GM20000 (cell line): ENCODE measurements around the gene TNFRSF1B.

ENCODE experiments used
- DNase-seq: peaks from one replicate; pipeline ENCODE4 v3.0.0; 2012; ENCODE audit warnings: low spot score
- TF ChIP-seq, protein P1 (sequence below): IDR thresholded peaks from 2 replicates; pipeline ENCODE4 v1.5.1; 2012; ENCODE audit warnings: mild to moderate bottlenecking, control low read depth; ENCODE audit errors: extremely low read depth, missing control alignments

TNFRSF1B gene

GRCh38 chr1:12178511-12178910 lies 11.7 kb downstream of the TNFRSF1B start:
- TF ChIP-seq, protein P1, sequence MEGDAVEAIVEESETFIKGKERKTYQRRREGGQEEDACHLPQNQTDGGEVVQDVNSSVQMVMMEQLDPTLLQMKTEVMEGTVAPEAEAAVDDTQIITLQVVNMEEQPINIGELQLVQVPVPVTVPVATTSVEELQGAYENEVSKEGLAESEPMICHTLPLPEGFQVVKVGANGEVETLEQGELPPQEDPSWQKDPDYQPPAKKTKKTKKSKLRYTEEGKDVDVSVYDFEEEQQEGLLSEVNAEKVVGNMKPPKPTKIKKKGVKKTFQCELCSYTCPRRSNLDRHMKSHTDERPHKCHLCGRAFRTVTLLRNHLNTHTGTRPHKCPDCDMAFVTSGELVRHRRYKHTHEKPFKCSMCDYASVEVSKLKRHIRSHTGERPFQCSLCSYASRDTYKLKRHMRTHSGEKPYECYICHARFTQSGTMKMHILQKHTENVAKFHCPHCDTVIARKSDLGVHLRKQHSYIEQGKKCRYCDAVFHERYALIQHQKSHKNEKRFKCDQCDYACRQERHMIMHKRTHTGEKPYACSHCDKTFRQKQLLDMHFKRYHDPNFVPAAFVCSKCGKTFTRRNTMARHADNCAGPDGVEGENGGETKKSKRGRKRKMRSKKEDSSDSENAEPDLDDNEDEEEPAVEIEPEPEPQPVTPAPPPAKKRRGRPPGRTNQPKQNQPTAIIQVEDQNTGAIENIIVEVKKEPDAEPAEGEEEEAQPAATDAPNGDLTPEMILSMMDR: no peak
- no peak for DNase-seq

- DNase-seq: no peak
- TF ChIP-seq, protein P1: no peak
Observed at GRCh38 chr1:12179111-12179519, 12.3 kb downstream of the TNFRSF1B start.

DNA sequence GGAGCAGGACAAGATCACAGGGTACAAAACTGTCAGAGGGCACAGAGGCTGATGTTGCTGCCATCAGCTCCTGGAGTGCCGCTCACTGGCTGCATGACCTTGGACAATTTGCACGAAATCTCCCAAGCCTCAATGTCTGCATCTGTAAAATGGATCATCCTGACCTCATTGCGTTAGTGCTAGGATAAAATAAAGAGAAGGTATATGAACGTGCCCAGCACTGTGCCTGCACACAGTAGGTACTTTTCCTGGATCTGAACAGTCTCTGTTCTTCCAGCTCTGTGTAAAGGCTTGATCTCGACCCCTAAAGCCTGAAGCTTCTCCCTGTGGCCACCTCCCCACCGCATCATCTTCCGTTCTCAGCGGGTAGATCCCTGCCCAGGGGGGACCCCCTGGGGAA lies 12.9 kb downstream of the TNFRSF1B start:
- DNase-seq: no peak
- TF ChIP-seq, protein P1: no peak

DNA sequence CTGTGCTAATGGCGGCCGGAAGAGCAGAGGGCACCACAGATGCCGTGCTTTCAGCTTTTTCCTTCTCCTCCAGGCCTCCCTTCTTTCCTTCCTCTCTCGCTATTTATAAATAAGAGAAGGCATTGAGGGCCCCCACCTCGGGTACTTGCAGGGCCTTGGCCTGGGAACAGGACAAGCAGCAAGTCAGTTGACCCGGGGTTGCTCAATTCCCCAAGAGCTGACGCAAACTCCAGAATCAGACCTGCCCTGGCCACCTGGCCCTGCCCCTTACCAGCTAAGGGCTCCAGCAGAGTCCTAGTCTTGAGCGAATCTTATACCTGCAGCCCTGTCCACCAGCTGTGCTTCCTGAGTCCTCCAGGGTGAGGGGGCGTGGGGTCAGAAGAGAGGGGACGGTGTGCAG lies 13.5 kb downstream of the TNFRSF1B start:
- no peak for DNase-seq

GRCh38 chr1:12180903-12181302 lies 14.1 kb downstream of the TNFRSF1B start:
- TF ChIP-seq, protein P1: no peak

More for the DNA sequence above, 13.5 kb downstream of the TNFRSF1B start:
- TF ChIP-seq, protein P1: no peak

DNA sequence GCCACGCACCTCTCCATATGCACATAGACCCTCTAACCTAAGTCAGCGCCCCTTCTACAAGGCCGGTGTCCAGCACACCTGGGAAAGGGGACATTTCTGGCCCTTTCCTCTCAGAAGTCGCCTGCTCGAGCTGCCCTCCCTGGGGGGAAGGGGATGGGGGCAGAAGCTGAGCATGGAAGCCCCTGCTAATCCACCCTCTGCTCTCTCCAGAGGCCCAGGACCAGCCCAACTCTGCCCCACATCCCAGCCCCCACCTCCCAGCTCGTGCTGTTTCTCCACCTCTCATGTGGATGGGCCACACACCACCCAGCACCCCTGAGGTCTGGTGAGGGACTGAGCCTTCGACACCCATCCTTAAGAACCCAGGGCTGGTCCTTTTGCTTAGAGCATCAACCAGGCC lies 14.8 kb downstream of the TNFRSF1B start:
- TF ChIP-seq, protein P1: no peak
- no peak for DNase-seq

More at GRCh38 chr1:12180903-12181302, 14.1 kb downstream of the TNFRSF1B start:
- DNase-seq: no peak

DNA sequence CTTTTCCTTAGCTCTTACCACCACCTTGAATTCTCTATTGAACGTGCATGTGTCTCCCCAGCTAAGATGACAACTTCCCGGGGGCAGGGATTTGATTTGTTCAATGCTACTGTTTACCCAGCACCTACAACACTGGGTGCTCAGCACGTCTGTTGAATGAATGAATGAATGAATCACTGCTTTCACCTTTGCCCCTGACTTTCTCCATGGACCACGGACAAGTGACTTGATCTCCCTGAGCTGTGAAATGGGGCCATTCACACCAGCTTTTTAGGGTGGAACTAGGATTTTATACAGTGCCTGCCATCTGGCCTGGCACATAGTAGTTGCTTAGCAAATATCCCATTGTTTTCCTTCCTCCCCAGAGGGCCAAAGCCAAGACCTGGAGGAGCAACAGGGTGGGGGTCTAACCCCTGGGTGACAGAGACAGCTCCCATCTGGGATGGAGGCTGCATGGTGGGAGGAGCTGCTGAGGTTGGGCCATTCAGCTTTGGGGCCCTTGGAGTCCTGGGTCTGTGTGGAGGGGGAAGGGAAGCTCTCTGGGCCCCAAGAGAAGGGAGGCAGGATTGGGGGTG lies 15.7 kb downstream of the TNFRSF1B start:
- TF ChIP-seq, protein P1: no peak
- DNase-seq: no peak
